A673 (cell line): ENCODE data around the gene CALN1. TPM values are rescaled to one million over a fixed set of nuclear protein-coding genes. Genes with fewer than 3 reads are reported as not detected.

ENCODE experiments used
- BruUV-seq: library from RNA; stranded (reverse); fragments of 400-500 nt; replicated peaks from 2 replicates; lab custom pipeline; 2021; lab: Mats Ljungman, UMichigan
- CTCF ChIA-PET: fragments of 300-600 bp; sonication (Branson Sonifier 250); formaldehyde crosslinking; loops from one replicate; lab custom pipeline; 2022; ENCODE audit warnings: antibody characterized with exemption; lab: Charles Lee
- POLR2A ChIA-PET: fragments of 300-600 bp; sonication (Branson Sonifier 250); formaldehyde crosslinking; loops from one replicate; lab custom pipeline; 2022; ENCODE audit warnings: antibody characterized with exemption; ENCODE audit not compliant: low non-redundant PET; lab: Charles Lee
- DNase-seq: peaks from one replicate; pipeline ENCODE4 v3.0.0-alpha.2; 2015; ENCODE audit warnings: low spot score
- H3K27ac ChIP-seq: fragments of 200-600 bp; sonication (generic); 2 replicates; pipeline ENCODE4 v1.5.1; 2016; ENCODE audit warnings: mixed run types, low read depth, mild to moderate bottlenecking, mixed read lengths, antibody characterized with exemption, low read length; ENCODE audit not compliant: poor library complexity, severe bottlenecking
- H3K27me3 ChIP-seq: fragments of 200-600 bp; sonication (generic); replicated peaks from 2 replicates; pipeline ENCODE4 v1.6.1; 2017; ENCODE audit warnings: mixed run types, low read depth, mild to moderate bottlenecking, mixed read lengths, antibody characterized with exemption, low read length; ENCODE audit not compliant: insufficient read depth, poor library complexity
- H3K36me3 ChIP-seq: fragments of 200-600 bp; sonication (generic); 2 replicates; pipeline ENCODE4 v1.6.1; 2016; ENCODE audit warnings: mixed run types, mild to moderate bottlenecking, mixed read lengths, antibody characterized with exemption, low read length; ENCODE audit not compliant: insufficient read depth, poor library complexity, severe bottlenecking
- H3K4me1 ChIP-seq: fragments of 200-600 bp; sonication (generic); 2 replicates; pipeline ENCODE4 v1.6.1; 2017; ENCODE audit warnings: mixed run types, mild to moderate bottlenecking, mixed read lengths, antibody characterized with exemption, low read length; ENCODE audit not compliant: insufficient read depth, poor library complexity, severe bottlenecking
- H3K4me3 ChIP-seq: fragments of 200-600 bp; sonication (generic); 2 replicates; pipeline ENCODE4 v1.5.1; 2016; ENCODE audit warnings: low read depth, mixed run types, mild to moderate bottlenecking, mixed read lengths, low read length; ENCODE audit not compliant: poor library complexity, severe bottlenecking
- H3K9me3 ChIP-seq: fragments of 200-600 bp; sonication (generic); 2 replicates; pipeline ENCODE4 v1.6.1; 2016; ENCODE audit warnings: mixed run types, low read depth, mild to moderate bottlenecking, mixed read lengths, antibody characterized with exemption, low read length; ENCODE audit not compliant: poor library complexity, severe bottlenecking
- EZH2 ChIP-seq: fragments of 200-600 bp; sonication (generic); IDR thresholded peaks from 2 replicates; pipeline ENCODE4 v1.6.1; 2017; ENCODE audit warnings: borderline replicate concordance, low read depth, mild to moderate bottlenecking, mixed read lengths, antibody characterized with exemption, low read length; ENCODE audit not compliant: poor library complexity, severe bottlenecking
- intact Hi-C: fragments of 100-400 bp; cut with micrococcal nuclease; formaldehyde crosslinking; loops from one replicate; pipeline ENCODE4 v1.10.0; 2022; ENCODE audit not compliant: unreplicated experiment
- total RNA-seq: library from RNA; stranded (reverse); gene quantifications from 2 replicates; pipeline ENCODE4 v1.2.3, GENCODE V29; 2021
- TF ChIP-seq, protein P1 (sequence below): fragments of 300-800, 200-600 bp; sonication (generic); conservative IDR thresholded peaks from 2 replicates; pipeline ENCODE4 v1.5.1; 2017; ENCODE audit warnings: low read depth, mild to moderate bottlenecking, antibody characterized with exemption, low read length, moderate library complexity, mixed read lengths

CALN1 gene
- total RNA-seq, 1 experiment from 2014 or later: not detected

DNA sequence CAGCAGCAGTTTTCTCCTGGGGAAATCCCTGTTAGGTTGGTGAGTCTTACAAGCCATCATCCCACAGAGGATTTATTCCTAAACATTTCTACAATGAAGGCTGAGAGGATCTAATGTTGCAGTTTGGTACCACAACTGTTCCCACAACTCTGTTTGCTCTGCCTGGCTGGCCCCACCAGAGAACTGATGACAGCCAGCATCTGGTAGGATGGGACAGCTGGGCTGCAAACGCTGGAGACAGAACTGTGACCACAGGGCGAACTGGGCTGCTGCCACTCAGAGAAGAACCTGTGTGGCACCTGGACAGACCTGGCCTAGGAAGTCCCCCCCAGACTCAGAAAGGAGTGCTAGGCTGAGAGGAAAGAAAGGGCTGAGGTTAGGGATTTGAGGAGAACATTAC, 94.8 kb downstream of the CALN1 start:
- no peaks in the 10 kb centered on the region for H3K27me3 ChIP-seq
- no peaks in the 10 kb centered on the region for H3K4me1 ChIP-seq
- BruUV-seq: no TSS peak
- no peak overlapping the region for H3K27ac ChIP-seq
- ChIA-PET CTCF (no interaction called here), POLR2A (no interaction called here)
- H3K9me3 ChIP-seq: no peaks in the 10 kb centered on the region
- intact Hi-C loops: no loop called here
- TF ChIP-seq EZH2: no peak
- TF ChIP-seq, protein P1, sequence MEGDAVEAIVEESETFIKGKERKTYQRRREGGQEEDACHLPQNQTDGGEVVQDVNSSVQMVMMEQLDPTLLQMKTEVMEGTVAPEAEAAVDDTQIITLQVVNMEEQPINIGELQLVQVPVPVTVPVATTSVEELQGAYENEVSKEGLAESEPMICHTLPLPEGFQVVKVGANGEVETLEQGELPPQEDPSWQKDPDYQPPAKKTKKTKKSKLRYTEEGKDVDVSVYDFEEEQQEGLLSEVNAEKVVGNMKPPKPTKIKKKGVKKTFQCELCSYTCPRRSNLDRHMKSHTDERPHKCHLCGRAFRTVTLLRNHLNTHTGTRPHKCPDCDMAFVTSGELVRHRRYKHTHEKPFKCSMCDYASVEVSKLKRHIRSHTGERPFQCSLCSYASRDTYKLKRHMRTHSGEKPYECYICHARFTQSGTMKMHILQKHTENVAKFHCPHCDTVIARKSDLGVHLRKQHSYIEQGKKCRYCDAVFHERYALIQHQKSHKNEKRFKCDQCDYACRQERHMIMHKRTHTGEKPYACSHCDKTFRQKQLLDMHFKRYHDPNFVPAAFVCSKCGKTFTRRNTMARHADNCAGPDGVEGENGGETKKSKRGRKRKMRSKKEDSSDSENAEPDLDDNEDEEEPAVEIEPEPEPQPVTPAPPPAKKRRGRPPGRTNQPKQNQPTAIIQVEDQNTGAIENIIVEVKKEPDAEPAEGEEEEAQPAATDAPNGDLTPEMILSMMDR: no peak
- no peaks in the 10 kb centered on the region for H3K36me3 ChIP-seq
- H3K4me3 ChIP-seq: no peak overlapping the region
- DNase-seq: no peak

DNA sequence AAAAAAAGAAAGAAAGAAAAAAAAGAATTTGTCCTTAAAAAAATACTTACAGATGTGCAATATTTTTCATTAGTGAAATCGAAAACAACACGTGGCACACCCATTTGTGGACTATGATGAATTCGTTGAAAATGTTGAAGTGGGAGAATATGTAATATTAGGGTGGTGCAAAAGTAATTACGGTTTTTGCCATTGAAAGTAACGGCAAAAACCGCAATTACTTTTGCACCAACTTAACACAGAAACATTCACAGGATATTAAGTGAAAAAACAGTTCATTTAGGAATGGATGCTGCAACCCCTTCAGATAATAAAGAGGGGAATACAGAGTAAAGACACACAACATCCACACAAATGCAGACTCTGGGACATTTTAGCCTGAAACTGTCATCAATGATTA, 96.0 kb downstream of the CALN1 start:
- POLR2A ChIA-PET: interaction anchor here (0.7 kb wide), 1 partner anchor 13 kb away, joined by 4 read pairs; no protein-coding TSS in a partner anchor
- TF ChIP-seq EZH2: no peak
- TF ChIP-seq, protein P1: no peak
- BruUV-seq: no TSS peak
- no peaks in the 10 kb centered on the region for H3K36me3 ChIP-seq
- no peak overlapping the region for H3K27ac ChIP-seq
- H3K27me3 ChIP-seq: no peaks in the 10 kb centered on the region
- CTCF ChIA-PET: no interaction called here
- H3K9me3 ChIP-seq: no peaks in the 10 kb centered on the region
- no peak overlapping the region for H3K4me3 ChIP-seq
- intact Hi-C loops: no loop called here
- no peak for DNase-seq
- no peaks in the 10 kb centered on the region for H3K4me1 ChIP-seq

GRCh38 chr7:72313906-72314305, 98.2 kb downstream of the CALN1 start:
- Histone ChIP-seq H3K27me3 (no peaks in the 10 kb centered on the region), H3K36me3 (no peaks in the 10 kb centered on the region), H3K27ac (no peak overlapping the region), H3K4me1 (no peaks in the 10 kb centered on the region), H3K4me3 (no peak overlapping the region), H3K9me3 (no peaks in the 10 kb centered on the region)
- BruUV-seq: no TSS peak
- ChIA-PET POLR2A (no interaction called here), CTCF (no interaction called here)
- TF ChIP-seq, protein P1: no peak
- TF ChIP-seq EZH2: no peak
- intact Hi-C loops: no loop called here
- DNase-seq: no peak
